Activated T-cell treated with anti-CD3 and anti-CD28 coated beads for 1 hour (primary cell): Measurements from ENCODE around the gene LENG8.
A peak's percentile ranks its signal among the peaks of the same experiment; 100 is the strongest.

ENCODE experiments used
- DNase-seq: peaks from one replicate; pipeline ENCODE4 v3.0.0-alpha.2; 2020; ENCODE audit warnings: low read depth

The LENG8 gene

GRCh38 chr19:54448774-54449700, at the start of gene LENG8:
Gene LENG8, plus strand, starts transcription at chr19:54449199. Its CDS starts 2,146 bp downstream, at chr19:54451345.
- DNase-seq, result peak; percentile 92

DNA sequence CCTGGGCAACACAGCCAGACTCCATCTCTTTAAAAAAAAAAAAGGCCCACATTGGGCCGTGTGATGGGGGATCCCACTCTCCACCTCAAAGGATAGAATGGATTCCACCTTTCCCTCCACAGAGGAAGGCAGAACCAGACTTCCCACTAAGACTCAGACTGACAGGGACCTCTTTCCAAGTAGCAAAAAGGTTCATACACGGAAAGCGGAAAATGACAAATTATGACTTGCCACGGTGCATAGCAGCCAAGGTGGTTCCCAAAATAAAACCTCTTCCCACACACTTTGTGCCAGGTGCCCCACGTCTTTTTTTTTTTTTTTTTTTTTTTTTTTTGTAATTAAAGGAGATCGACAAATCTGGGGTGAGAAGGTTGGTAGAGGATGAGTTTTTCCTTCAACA, 48.1 kb upstream of the LENG8 start:
- DNase-seq, result no peak

DNA sequence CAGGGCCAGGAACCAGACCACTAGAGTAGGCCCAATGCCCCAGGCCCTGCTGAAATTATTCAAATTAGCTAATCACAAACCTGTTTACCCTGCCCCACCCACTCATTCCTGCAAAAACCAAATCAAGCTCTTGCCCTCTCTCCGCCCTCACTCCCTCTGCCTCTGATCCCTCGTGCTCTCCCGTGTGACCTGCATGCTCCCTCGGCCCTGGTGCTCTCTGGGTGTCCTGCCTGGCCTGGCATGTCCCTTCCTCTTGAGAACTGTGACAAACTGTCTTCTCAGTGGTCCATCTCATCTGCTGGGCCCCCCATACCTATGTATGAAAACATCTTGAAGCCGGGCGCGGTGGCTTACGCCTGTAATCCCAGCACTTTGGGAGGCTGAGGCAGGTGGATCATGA, 45.9 kb upstream of the LENG8 start:
- no peak for DNase-seq

DNA sequence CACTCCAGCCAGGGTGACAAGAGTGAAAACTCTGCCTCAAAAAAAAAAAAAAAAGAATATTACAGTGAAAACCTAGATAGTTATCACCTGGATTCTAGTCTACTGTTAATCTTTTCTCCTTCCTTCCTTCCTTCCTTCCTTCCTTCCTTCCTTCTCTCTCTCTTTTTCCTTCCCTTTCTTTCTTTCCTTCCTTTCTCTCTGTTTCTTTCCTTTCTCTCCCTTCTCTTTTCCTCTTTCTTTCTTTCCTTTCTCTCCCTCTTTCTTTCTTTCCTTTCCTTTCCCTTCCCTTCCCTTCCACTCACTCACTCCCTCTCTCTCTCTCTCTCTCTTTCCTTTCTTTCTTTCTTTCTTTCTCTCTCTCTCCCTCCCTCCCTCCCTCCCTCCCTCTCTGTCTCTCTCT, 43.4 kb upstream of the LENG8 start:
- no peak for DNase-seq

- DNase-seq, result no peak
Measured at GRCh38 chr19:54407780-54408179, 41.2 kb upstream of the LENG8 start.

GRCh38 chr19:54408456-54409026, 40.5 kb upstream of the LENG8 start:
- DNase-seq, result no peak

DNA sequence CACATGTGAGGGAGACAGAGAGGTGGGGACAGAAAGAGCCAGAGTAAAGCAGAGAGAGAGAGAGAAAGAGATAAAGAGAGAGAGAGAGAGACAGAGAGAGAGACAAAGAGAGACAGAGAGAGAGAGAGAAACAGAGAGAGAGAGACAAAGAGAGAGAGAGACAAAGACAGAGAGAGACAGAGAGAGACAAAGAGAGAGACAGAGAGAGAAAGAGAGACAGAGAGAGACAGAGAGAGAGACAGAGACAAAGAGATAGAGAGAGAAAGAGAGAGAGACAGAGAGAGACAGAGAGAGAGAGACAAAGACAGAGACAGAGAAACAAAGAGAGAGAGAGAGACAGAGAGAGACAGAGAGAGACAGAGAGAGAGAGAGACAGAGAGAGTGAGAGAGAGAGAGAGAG, 38.0 kb upstream of the LENG8 start:
- no peak for DNase-seq

DNA sequence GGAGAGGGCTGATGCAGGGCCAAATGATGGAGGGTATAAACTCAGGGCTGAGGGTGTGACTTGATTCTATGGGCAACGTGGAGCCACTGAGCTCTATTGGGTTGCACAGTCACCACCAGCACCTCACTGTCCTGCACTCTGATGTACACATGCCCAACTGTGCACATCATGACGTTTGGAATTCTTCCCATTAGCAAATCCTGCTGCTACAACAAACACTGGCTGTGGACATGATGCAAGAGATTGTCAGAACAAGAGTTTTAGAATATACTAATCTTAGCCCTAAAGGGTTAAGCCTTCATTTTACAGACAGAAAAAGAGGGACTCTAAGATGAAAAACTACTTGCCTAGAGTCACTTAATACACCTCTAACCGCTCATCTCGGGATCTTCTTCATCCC, 36.1 kb upstream of the LENG8 start:
- DNase-seq, result no peak

- DNase-seq, result no peak
Measured at GRCh38 chr19:54414156-54414555, 34.8 kb upstream of the LENG8 start.

DNA sequence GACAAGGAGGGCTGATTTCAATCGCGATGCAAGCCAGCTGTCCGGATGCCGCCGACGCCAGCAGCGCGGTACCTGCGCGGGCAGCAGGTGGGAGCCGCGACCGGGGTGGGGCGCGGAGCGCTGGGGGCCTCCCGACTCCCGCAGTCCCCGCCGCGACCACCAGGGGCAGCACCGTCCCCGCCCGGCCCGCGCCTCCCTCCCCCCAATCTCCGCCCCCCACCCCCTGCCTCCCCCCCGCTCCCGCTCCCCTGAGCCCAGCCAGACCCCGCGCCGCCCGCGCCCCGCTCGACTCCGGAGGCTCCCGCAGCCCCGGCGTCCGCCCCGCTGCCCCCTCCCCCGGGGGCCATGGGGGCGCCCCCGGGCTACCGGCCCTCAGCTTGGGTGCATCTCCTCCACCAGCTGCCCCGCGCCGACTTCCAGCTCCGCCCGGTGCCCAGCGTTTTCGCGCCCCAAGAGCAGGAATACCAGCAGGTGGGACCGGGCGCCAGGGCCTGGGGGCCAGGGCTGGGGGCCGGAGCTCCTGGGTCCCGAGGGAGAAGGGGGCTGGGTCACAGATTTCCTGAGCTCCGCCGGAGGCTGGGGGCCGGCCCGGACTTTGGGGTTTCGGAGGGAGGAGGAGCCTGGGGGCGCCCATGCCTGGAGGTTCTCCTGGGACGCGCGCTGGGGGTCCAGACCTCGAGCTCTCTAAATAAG, 33.6 kb upstream of the LENG8 start, which contains the start of gene TTYH1:
Gene TTYH1 (plus strand): TSS at position 257 of the 693 bp plus-strand sequence. CDS start 89 bp downstream, at position 346.
- DNase-seq, result peak; percentile 27

DNA sequence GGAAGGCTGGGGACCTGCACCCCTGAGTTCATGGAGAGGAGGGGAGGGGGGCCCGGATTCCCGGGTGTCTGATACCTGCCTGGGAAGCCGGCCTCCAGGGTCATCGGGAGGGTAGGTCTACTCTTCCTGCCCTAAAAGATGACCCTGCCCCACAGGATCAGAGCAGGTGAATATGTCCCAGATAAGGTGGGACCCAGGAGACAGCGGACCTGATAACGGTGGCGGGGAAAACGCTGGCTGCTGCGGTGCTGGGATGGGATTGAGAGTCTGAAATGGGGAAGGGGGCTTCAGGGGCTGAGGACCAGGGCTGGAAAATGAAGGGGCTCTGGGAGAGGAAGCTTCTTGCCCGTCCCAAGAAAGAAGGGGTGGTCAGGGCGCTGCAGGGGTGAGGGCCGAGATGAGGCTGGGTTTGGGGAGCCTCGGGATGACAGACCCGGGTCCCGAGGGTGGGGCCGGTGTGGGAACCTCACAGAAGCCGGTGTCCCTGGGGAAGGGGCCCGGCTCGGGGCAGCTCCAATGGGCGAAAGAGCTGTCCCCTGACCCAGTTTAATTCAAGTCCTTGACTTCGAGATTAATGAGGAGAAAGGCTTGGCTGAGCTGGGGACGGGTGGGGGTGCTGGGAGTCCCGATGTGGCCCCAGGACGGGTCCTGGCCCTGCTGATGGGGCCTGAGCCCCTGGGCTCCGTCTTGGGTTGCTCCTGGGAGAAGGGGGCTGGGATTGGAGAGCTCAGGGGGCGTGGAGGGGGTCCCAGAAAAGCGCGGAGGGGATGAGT, 32.9 kb upstream of the LENG8 start:
- DNase-seq, result no peak

DNA sequence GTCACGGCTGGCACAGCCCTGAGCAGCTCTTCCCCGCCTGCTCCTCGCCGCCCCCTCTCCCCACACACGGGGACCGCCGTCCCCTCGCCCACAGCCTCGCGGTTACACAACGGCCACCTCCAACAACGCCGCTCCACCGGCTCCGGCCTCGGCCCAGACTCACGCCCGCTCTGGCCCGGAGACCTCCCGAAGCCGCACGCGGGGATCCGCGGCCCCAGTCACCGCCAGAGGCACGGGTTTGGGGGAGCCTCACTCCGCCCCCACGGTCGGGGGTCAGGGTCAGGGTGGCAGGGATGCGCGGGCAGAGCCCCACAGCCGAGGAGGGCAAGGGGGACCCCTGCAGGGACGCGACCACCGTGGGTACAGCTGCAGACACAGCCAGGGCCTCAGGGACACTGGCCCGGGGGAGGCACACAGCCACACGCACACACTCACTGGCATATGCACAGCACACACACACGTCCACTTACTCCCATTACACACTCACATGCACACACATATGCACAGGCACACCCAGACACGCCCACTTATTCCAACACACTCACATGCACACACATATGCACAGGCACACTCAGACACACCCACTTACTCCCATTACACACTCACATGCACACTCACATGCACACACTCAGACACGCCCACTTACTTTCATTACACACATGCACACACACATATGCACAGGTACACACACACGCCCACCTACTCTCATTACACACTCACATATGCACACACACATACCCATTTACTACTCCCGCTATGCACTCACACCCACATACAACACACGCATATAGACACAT, 32.1 kb upstream of the LENG8 start:
- no peak for DNase-seq

GRCh38 chr19:54418030-54418929, 30.7 kb upstream of the LENG8 start:
- DNase-seq, result no peak

DNA sequence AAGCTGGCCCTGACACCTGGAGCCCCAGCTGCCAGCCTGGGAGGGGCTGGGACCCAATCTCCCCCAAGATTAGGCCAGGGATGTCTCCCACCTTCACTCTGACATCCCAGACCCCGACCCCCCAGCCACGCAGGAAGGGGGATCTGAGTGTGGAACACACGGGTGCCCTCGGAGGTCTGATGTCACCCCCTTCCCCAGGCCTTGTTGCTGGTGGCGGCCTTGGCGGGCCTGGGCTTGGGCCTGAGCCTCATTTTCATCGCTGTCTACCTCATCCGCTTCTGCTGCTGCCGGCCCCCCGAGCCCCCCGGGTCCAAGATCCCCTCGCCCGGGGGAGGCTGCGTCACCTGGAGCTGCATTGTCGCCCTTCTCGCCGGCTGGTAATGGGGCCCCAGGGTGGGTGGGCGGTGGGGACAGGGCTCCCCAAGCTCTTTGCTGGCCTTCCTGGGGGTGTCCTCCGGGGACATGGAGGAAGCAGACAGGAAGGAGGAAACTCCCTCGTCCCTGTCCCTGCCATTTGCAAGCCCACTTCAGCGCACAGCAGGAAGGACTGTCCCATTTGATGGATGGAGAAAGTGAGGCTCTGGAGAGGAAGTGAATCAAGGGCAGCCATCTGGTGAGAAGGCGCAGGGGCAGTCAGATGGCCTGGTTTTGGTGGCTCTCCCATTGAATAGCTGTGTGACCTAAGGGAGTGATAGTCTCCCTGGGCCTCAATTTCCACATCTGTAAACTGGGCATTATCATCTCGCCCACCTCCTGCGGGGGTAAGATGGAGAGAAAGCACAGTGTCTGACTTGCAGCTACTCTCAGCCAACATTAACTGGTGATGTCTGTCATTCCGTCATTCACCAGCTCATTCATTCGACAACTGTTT, 29.8 kb upstream of the LENG8 start:
- DNase-seq, result no peak

GRCh38 chr19:54420068-54420382, 29.0 kb upstream of the LENG8 start:
- no peak for DNase-seq

DNA sequence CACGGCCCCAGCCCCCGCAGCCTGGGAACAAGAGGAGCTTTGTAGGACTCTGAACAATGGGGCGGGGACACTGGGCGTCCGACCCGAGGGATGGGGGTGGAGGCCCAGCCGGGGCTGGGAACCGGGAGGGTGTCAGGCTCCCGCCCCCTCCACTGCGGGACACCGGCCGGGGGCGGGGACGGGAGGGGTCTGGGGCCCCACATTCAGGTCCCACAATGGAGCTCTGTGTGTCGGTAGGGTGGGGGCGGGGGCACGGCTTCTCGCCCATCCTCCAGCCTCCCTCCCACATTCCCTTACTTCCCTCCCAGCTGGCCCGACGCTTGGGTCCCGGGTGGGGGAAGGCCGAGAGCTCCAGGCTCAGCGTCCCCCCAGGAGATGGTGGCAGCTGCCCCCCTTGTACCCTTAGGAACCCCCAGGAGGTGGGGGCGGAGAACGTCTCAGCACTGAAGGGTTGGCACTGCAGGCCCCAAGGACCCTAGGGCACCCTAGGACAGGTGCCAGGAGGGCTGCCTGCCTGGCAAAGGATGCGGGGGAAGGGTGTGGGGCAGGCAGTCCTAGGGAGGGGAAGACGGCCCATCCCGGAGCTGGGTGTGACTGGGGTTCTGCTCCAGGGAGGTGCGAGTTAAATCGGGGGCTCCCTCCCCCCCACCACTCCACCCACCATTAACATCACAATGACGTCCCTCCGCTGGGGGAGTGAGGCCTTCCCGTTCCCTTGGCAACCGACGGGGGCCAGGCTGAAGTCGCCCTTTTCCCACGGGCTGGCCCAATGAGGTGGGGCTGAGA, 28.4 kb upstream of the LENG8 start:
- no peak for DNase-seq

GRCh38 chr19:54421169-54421516, 27.9 kb upstream of the LENG8 start:
- no peak for DNase-seq

GRCh38 chr19:54421521-54421920, 27.5 kb upstream of the LENG8 start:
- no peak for DNase-seq

DNA sequence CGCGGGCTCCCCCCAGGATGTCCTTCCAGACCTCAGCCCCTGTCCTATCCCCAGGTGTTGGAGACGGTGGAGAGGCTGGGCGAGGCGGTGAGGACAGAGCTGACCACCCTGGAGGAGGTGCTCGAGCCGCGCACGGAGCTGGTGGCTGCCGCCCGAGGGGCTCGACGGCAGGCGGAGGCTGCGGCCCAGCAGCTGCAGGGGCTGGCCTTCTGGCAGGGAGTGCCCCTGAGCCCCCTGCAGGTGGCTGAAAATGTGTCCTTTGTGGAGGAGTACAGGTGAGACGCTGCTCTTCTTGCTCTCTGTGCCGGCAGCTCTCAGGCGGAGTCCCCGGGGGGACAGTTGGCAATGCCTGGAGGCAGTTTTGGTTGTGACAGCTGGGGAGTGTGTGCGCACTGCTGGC, 26.9 kb upstream of the LENG8 start:
- DNase-seq, result no peak
